GM23338 (cell line): Measurements from ENCODE around the gene MAPK11. TPM values are rescaled to one million over a fixed set of nuclear protein-coding genes. Genes with fewer than 3 reads are reported as not detected.

Experiments used
- ATAC-seq: fragments of 200-7000 bp; cut with Tn5 transposase; 3 replicates; pipeline ENCODE4 v1.9.1; 2020
- DNase-seq: peaks from one replicate; pipeline ENCODE4 v3.0.0-alpha.2; 2015; ENCODE audit warnings: low spot score
- H2AFZ ChIP-seq: fragments of 200-600 bp; sonication (generic); 2 replicates; pipeline ENCODE4 v1.8.0; 2016; ENCODE audit warnings: antibody characterized with exemption, mild to moderate bottlenecking, moderate library complexity
- H3F3A ChIP-seq: fragments of 200-600 bp; sonication (generic); replicated peaks from 2 replicates; pipeline ENCODE4 v1.8.0; 2017; ENCODE audit warnings: antibody characterized with exemption, mixed run types, low read depth
- H3K27ac ChIP-seq: fragments of 200-600 bp; sonication (generic); 2 replicates; pipeline ENCODE4 v1.6.1; 2016; ENCODE audit warnings: low read depth
- H3K27me3 ChIP-seq: fragments of 200-600 bp; sonication (generic); 2 replicates; pipeline ENCODE4 v1.8.0; 2016; ENCODE audit warnings: mild to moderate bottlenecking, mixed run types, moderate library complexity; ENCODE audit not compliant: insufficient read depth
- H3K36me3 ChIP-seq: fragments of 200-600 bp; sonication (generic); 2 replicates; pipeline ENCODE4 v1.8.0; 2016; ENCODE audit warnings: mild to moderate bottlenecking; ENCODE audit not compliant: insufficient read depth
- H3K4me1 ChIP-seq: fragments of 200-600 bp; sonication (generic); 2 replicates; pipeline ENCODE4 v1.8.0; 2016; ENCODE audit warnings: mild to moderate bottlenecking, moderate library complexity; ENCODE audit not compliant: insufficient read depth
- H3K4me2 ChIP-seq: fragments of 200-600 bp; sonication (generic); 2 replicates; pipeline ENCODE4 v1.7.1; 2017; ENCODE audit warnings: mixed run types
- H3K4me3 ChIP-seq: fragments of 200-600 bp; sonication (generic); 2 replicates; pipeline ENCODE4 v1.6.1; 2016; ENCODE audit warnings: mixed run types
- H3K79me2 ChIP-seq: fragments of 200-600 bp; sonication (generic); replicated peaks from 2 replicates; pipeline ENCODE4 v1.8.0; 2017; ENCODE audit warnings: mild to moderate bottlenecking; ENCODE audit not compliant: insufficient read depth
- H3K9me2 ChIP-seq: fragments of 200-600 bp; sonication (generic); 2 replicates; pipeline ENCODE4 v1.8.0; 2017; ENCODE audit not compliant: insufficient read depth
- H4K20me1 ChIP-seq: fragments of 200-600 bp; sonication (generic); replicated peaks from 2 replicates; pipeline ENCODE4 v1.8.0; 2017; ENCODE audit warnings: mild to moderate bottlenecking; ENCODE audit not compliant: insufficient read depth
- H3K27ac Mint-ChIP-seq: 2 replicates; pipeline ENCODE4 v1.8.0; 2020; ENCODE audit warnings: inconsistent platforms, mild to moderate bottlenecking, moderate library complexity, mixed read lengths
- H3K27me3 Mint-ChIP-seq: 3 replicates; pipeline ENCODE4 v1.8.0; 2022; ENCODE audit warnings: low read depth, mild to moderate bottlenecking, moderate library complexity, mixed read lengths, inconsistent platforms; ENCODE audit not compliant: insufficient read depth, poor library complexity
- H3K36me3 Mint-ChIP-seq: 3 replicates; pipeline ENCODE4 v1.8.0; 2021; ENCODE audit warnings: low read depth, mild to moderate bottlenecking, inconsistent platforms, moderate library complexity, mixed read lengths
- H3K4me1 Mint-ChIP-seq: 3 replicates; pipeline ENCODE4 v1.8.0; 2020; ENCODE audit warnings: mild to moderate bottlenecking, inconsistent platforms, mixed read lengths
- H3K4me3 Mint-ChIP-seq: 3 replicates; pipeline ENCODE4 v1.8.0; 2021; ENCODE audit warnings: moderate library complexity, mild to moderate bottlenecking, inconsistent platforms, mixed read lengths
- H3K9me3 Mint-ChIP-seq: 3 replicates; pipeline ENCODE4 v1.8.0; 2020; ENCODE audit warnings: moderate library complexity, mild to moderate bottlenecking, inconsistent platforms, mixed read lengths
- CREB1 ChIP-seq: fragments of 250-450 bp; sonication (Bioruptor Pico); IDR thresholded peaks from 2 replicates; pipeline ENCODE4 v1.5.0; 2020; ENCODE audit warnings: low read depth, mild to moderate bottlenecking, moderate library complexity
- EZH2phosphoT487 ChIP-seq: fragments of 200-600 bp; sonication (generic); IDR thresholded peaks from one replicate; pipeline ENCODE4 v1.8.1; 2018; ENCODE audit warnings: antibody characterized with exemption; ENCODE audit not compliant: unreplicated experiment
- NANOG ChIP-seq: IDR thresholded peaks from 2 replicates; pipeline ENCODE4 v1.6.1; 2016; ENCODE audit warnings: antibody characterized with exemption, borderline replicate concordance
- ZNF114 ChIP-seq: fragments of 250-450 bp; sonication (Bioruptor Pico); IDR thresholded peaks from 2 replicates; pipeline ENCODE4 v1.5.0; 2020; ENCODE audit warnings: mild to moderate bottlenecking, moderate library complexity
- polyA plus RNA-seq: library from polyadenylated mRNA; unstranded; fragments of >200 nt; fragmentation: Nextera tagmentation; extraction: Ambion mirVana; gene quantifications from 2 replicates; pipeline ENCODE4 v1.2.1, GENCODE V29; 2016
- total RNA-seq: library from RNA; depleted of rRNA; stranded (reverse); fragments of >200 nt; shearing (Covaris generic); gene quantifications from 2 replicates; pipeline ENCODE4 v1.2.3, GENCODE V29; 2014
- TF ChIP-seq, protein P1 (sequence below): fragments of 250-450 bp; sonication (Bioruptor Pico); IDR thresholded peaks from 2 replicates; pipeline ENCODE4 v1.5.0; 2020; ENCODE audit warnings: mild to moderate bottlenecking, moderate library complexity
- TF ChIP-seq, protein P2 (sequence below): IDR thresholded peaks from one replicate; pipeline ENCODE4 v1.6.1; 2018; ENCODE audit warnings: antibody characterized with exemption; ENCODE audit not compliant: unreplicated experiment
- TF ChIP-seq, protein P3 (sequence below), 2 experiments: fragments of 200-600 bp in 1 of 2; sonication (generic) in 1 of 2; conservative IDR thresholded peaks; 2 replicates each; pipeline versions ENCODE4 v1.5.1 to v1.6.1; 2016 to 2017; ENCODE audit warnings: antibody characterized with exemption in 2 of 2, low read depth in 2 of 2, mild to moderate bottlenecking in 2 of 2, moderate library complexity in 1 of 2

The MAPK11 gene
- total and polyA plus RNA-seq, 2 experiments from 2014 or later, result 0.34 to 1.9 TPM

DNA sequence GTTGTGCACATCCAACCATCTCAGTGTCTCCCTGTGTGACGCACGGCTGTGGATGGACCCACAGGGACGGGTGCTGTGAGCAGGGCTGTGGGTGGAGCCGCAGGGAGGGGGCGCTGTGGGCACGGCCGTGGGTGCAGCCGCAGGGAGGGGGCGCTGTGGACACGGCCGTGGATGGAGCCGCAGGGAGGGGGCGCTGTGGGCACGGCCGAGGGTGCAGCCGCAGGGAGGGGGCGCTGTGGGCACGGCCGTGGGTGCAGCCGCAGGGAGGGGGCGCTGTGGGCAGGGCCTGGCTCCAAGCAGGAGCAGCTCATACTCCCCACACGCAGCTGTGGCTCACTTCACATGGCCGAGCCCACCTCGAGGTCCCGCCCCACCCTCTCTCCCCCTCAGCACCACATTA lies 6.0 kb upstream of the MAPK11 start:
- ATAC-seq (peak; percentile 8; the same call in 2 of the 3 replicates), DNase-seq (peak; percentile 71)
- peaks cover 13% of the 10 kb centered on the region for H3K27me3 Mint-ChIP-seq
- Histone ChIP-seq H4K20me1 (no peaks in the 10 kb centered on the region), H3K4me1 (no peaks in the 10 kb centered on the region), H3F3A (peaks cover under 1% of the 10 kb centered on the region; the same call in 1 of the 2 replicates), H3K4me3 (no peak overlapping the region), H3K27ac (no peak overlapping the region), H3K36me3 (0 out of 2 replicates have a peak, but pooled peaks cover 8% of the 10 kb centered on the region), H3K4me2 (no peak overlapping the region), H2AFZ (no peak overlapping the region), H3K27me3 (peaks cover 10% of the 10 kb centered on the region), H3K9me2 (no peaks in the 10 kb centered on the region), H3K79me2 (no peaks in the 10 kb centered on the region)
- peaks cover under 1% of the 10 kb centered on the region; the same call in 1 of the 3 replicates for H3K4me1 Mint-ChIP-seq
- no peak overlapping the region for H3K27ac Mint-ChIP-seq
- H3K4me3 Mint-ChIP-seq, result no peak overlapping the region
- H3K9me3 Mint-ChIP-seq, result peaks cover 18% of the 10 kb centered on the region
- TF ChIP-seq, protein P1, sequence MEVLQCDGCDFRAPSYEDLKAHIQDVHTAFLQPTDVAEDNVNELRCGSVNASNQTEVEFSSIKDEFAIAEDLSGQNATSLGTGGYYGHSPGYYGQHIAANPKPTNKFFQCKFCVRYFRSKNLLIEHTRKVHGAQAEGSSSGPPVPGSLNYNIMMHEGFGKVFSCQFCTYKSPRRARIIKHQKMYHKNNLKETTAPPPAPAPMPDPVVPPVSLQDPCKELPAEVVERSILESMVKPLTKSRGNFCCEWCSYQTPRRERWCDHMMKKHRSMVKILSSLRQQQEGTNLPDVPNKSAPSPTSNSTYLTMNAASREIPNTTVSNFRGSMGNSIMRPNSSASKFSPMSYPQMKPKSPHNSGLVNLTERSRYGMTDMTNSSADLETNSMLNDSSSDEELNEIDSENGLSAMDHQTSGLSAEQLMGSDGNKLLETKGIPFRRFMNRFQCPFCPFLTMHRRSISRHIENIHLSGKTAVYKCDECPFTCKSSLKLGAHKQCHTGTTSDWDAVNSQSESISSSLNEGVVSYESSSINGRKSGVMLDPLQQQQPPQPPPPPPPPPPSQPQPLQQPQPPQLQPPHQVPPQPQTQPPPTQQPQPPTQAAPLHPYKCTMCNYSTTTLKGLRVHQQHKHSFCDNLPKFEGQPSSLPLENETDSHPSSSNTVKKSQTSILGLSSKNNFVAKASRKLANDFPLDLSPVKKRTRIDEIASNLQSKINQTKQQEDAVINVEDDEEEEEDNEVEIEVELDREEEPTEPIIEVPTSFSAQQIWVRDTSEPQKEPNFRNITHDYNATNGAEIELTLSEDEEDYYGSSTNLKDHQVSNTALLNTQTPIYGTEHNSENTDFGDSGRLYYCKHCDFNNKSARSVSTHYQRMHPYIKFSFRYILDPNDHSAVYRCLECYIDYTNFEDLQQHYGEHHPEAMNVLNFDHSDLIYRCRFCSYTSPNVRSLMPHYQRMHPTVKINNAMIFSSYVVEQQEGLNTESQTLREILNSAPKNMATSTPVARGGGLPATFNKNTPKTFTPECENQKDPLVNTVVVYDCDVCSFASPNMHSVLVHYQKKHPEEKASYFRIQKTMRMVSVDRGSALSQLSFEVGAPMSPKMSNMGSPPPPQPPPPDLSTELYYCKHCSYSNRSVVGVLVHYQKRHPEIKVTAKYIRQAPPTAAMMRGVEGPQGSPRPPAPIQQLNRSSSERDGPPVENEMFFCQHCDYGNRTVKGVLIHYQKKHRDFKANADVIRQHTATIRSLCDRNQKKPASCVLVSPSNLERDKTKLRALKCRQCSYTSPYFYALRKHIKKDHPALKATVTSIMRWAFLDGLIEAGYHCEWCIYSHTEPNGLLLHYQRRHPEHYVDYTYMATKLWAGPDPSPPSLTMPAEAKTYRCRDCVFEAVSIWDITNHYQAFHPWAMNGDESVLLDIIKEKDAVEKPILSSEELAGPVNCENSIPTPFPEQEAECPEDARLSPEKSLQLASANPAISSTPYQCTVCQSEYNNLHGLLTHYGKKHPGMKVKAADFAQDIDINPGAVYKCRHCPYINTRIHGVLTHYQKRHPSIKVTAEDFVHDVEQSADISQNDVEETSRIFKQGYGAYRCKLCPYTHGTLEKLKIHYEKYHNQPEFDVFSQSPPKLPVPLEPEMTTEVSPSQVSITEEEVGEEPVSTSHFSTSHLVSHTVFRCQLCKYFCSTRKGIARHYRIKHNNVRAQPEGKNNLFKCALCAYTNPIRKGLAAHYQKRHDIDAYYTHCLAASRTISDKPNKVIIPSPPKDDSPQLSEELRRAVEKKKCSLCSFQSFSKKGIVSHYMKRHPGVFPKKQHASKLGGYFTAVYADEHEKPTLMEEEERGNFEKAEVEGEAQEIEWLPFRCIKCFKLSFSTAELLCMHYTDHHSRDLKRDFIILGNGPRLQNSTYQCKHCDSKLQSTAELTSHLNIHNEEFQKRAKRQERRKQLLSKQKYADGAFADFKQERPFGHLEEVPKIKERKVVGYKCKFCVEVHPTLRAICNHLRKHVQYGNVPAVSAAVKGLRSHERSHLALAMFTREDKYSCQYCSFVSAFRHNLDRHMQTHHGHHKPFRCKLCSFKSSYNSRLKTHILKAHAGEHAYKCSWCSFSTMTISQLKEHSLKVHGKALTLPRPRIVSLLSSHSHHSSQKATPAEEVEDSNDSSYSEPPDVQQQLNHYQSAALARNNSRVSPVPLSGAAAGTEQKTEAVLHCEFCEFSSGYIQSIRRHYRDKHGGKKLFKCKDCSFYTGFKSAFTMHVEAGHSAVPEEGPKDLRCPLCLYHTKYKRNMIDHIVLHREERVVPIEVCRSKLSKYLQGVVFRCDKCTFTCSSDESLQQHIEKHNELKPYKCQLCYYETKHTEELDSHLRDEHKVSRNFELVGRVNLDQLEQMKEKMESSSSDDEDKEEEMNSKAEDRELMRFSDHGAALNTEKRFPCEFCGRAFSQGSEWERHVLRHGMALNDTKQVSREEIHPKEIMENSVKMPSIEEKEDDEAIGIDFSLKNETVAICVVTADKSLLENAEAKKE, result no peak
- TF ChIP-seq, protein P2, sequence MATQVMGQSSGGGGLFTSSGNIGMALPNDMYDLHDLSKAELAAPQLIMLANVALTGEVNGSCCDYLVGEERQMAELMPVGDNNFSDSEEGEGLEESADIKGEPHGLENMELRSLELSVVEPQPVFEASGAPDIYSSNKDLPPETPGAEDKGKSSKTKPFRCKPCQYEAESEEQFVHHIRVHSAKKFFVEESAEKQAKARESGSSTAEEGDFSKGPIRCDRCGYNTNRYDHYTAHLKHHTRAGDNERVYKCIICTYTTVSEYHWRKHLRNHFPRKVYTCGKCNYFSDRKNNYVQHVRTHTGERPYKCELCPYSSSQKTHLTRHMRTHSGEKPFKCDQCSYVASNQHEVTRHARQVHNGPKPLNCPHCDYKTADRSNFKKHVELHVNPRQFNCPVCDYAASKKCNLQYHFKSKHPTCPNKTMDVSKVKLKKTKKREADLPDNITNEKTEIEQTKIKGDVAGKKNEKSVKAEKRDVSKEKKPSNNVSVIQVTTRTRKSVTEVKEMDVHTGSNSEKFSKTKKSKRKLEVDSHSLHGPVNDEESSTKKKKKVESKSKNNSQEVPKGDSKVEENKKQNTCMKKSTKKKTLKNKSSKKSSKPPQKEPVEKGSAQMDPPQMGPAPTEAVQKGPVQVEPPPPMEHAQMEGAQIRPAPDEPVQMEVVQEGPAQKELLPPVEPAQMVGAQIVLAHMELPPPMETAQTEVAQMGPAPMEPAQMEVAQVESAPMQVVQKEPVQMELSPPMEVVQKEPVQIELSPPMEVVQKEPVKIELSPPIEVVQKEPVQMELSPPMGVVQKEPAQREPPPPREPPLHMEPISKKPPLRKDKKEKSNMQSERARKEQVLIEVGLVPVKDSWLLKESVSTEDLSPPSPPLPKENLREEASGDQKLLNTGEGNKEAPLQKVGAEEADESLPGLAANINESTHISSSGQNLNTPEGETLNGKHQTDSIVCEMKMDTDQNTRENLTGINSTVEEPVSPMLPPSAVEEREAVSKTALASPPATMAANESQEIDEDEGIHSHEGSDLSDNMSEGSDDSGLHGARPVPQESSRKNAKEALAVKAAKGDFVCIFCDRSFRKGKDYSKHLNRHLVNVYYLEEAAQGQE, result no peak
- TF ChIP-seq ZNF114 (no peak), CREB1 (no peak), EZH2phosphoT487 (no peak), NANOG (no peak)
- TF ChIP-seq, protein P3, sequence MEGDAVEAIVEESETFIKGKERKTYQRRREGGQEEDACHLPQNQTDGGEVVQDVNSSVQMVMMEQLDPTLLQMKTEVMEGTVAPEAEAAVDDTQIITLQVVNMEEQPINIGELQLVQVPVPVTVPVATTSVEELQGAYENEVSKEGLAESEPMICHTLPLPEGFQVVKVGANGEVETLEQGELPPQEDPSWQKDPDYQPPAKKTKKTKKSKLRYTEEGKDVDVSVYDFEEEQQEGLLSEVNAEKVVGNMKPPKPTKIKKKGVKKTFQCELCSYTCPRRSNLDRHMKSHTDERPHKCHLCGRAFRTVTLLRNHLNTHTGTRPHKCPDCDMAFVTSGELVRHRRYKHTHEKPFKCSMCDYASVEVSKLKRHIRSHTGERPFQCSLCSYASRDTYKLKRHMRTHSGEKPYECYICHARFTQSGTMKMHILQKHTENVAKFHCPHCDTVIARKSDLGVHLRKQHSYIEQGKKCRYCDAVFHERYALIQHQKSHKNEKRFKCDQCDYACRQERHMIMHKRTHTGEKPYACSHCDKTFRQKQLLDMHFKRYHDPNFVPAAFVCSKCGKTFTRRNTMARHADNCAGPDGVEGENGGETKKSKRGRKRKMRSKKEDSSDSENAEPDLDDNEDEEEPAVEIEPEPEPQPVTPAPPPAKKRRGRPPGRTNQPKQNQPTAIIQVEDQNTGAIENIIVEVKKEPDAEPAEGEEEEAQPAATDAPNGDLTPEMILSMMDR (conservative IDR thresholded peaks at IDR 0.05; ENCODE audit: low read depth in 2 of 2), result peak in 1 of 2 experiments; percentile 70; a peak in 2 of 4 replicates
- H3K36me3 Mint-ChIP-seq, result peaks cover 63% of the 10 kb centered on the region
